LHCN-M2 (cell line): Measurements from ENCODE around the gene TSPAN18. TPM values are rescaled to one million over a fixed set of nuclear protein-coding genes. Genes with fewer than 3 reads are reported as not detected.
A peak's percentile ranks its signal among the peaks of the same experiment; 100 is the strongest.

Source experiments
- DNase-seq: peaks from one replicate; pipeline ENCODE4 v3.0.0-alpha.2; 2012; ENCODE audit warnings: low read depth
- total RNA-seq: library from RNA; depleted of rRNA; stranded (reverse); fragments of >200 nt; gene quantifications from 2 replicates; pipeline ENCODE4 v1.2.3, GENCODE V29; 2014

The TSPAN18 gene
- total RNA-seq, 1 experiment from 2014 or later: not detected

GRCh38 chr11:44823006-44823405 is 96.2 kb downstream of the TSPAN18 start:
- no peak for DNase-seq

GRCh38 chr11:44823868-44824267 is 97.1 kb downstream of the TSPAN18 start:
- DNase-seq: no peak

- no peak for DNase-seq
Observed at GRCh38 chr11:44824300-44824704, 97.5 kb downstream of the TSPAN18 start.

GRCh38 chr11:44825058-44825785 is 98.5 kb downstream of the TSPAN18 start:
- DNase-seq: no peak

- no peak for DNase-seq
Observed at GRCh38 chr11:44826922-44827643, 100.3 kb downstream of the TSPAN18 start.

GRCh38 chr11:44828296-44828695 is 101.5 kb downstream of the TSPAN18 start:
- no peak for DNase-seq

- DNase-seq: no peak
Observed at GRCh38 chr11:44829838-44830237, 103.1 kb downstream of the TSPAN18 start.

GRCh38 chr11:44831605-44832394 is 105.0 kb downstream of the TSPAN18 start:
- DNase-seq: no peak

- DNase-seq: no peak
Observed at GRCh38 chr11:44832452-44832851, 105.7 kb downstream of the TSPAN18 start.

- no peak for DNase-seq
Observed at GRCh38 chr11:44833221-44833876, 106.6 kb downstream of the TSPAN18 start.

- no peak for DNase-seq
Observed at GRCh38 chr11:44833877-44834452, 107.2 kb downstream of the TSPAN18 start.

- no peak for DNase-seq
Observed at GRCh38 chr11:44834846-44835245, 108.1 kb downstream of the TSPAN18 start.

GRCh38 chr11:44835296-44835695 is 108.5 kb downstream of the TSPAN18 start:
- DNase-seq: no peak

GRCh38 chr11:44835938-44836337 is 109.2 kb downstream of the TSPAN18 start:
- no peak for DNase-seq

GRCh38 chr11:44837661-44838060 is 110.9 kb downstream of the TSPAN18 start:
- DNase-seq: peak; percentile 13

- DNase-seq: no peak
Observed at GRCh38 chr11:44839458-44840084, 112.8 kb downstream of the TSPAN18 start.

- DNase-seq: no peak
Observed at GRCh38 chr11:44840085-44840478, 113.3 kb downstream of the TSPAN18 start.

- no peak for DNase-seq
Observed at GRCh38 chr11:44840521-44841251, 113.9 kb downstream of the TSPAN18 start.

- peak; percentile 42 for DNase-seq
Observed at GRCh38 chr11:44842220-44842619, 115.5 kb downstream of the TSPAN18 start.

GRCh38 chr11:44846852-44847251 is 120.1 kb downstream of the TSPAN18 start:
- no peak for DNase-seq
